ENCODE measurements around the gene MX2.

MX2 gene

GRCh38 chr21:41449613-41450012, 87.8 kb downstream of the MX2 start:
- in situ Hi-C loops (cut with MboI; ENCODE audit: low pct_unique_long_range_greater_than_20kb, low sequenced_read_pairs): no loop called here
- DNase-seq: no peak

- in situ Hi-C loops (cut with MboI; ENCODE audit: low pct_unique_long_range_greater_than_20kb, low sequenced_read_pairs): no loop called here
- DNase-seq: no peak
These were observed 90.2 kb downstream of the MX2 start for GRCh38 chr21:41451753-41452676.

- DNase-seq: no peak
- in situ Hi-C loops (cut with MboI; ENCODE audit: low pct_unique_long_range_greater_than_20kb, low sequenced_read_pairs): no loop called here
These were observed 91.4 kb downstream of the MX2 start for GRCh38 chr21:41453198-41453597.

- DNase-seq: no peak
- in situ Hi-C loops (cut with MboI; ENCODE audit: low pct_unique_long_range_greater_than_20kb, low sequenced_read_pairs): no loop called here
These were observed 91.9 kb downstream of the MX2 start for GRCh38 chr21:41453761-41454160.

- no peak for DNase-seq
- in situ Hi-C loops (cut with MboI; ENCODE audit: low pct_unique_long_range_greater_than_20kb, low sequenced_read_pairs): no loop called here
These were observed 96.3 kb downstream of the MX2 start for GRCh38 chr21:41458121-41458520.

GRCh38 chr21:41458559-41458958, 96.7 kb downstream of the MX2 start:
- no peak for DNase-seq
- in situ Hi-C loops (cut with MboI; ENCODE audit: low pct_unique_long_range_greater_than_20kb, low sequenced_read_pairs): no loop called here
